ENCODE data around the gene ARFGEF3.
"Not testable (repeated sequence)": the region's sequence is repeated elsewhere in the genome, so short reads cannot be mapped to it uniquely, and the experiment has no call there.

The ARFGEF3 gene

GRCh38 chr6:138175596-138175995, 13.9 kb downstream of the ARFGEF3 start:
- DNase-seq: no peak

- no peak for DNase-seq
Measured at GRCh38 chr6:138176652-138177232, 15.0 kb downstream of the ARFGEF3 start.

- no peak for DNase-seq
Measured at GRCh38 chr6:138182939-138183789, 21.4 kb downstream of the ARFGEF3 start.

- no peak for DNase-seq
Measured at GRCh38 chr6:138183790-138184134, 22.0 kb downstream of the ARFGEF3 start.

GRCh38 chr6:138184230-138184629, 22.5 kb downstream of the ARFGEF3 start:
- DNase-seq: no peak

- DNase-seq: no peak
Measured at GRCh38 chr6:138187156-138187555, 25.4 kb downstream of the ARFGEF3 start.

- no peak for DNase-seq
Measured at GRCh38 chr6:138188278-138188941, 26.7 kb downstream of the ARFGEF3 start.

- DNase-seq: no peak
Measured at GRCh38 chr6:138194287-138194686, 32.5 kb downstream of the ARFGEF3 start.

- DNase-seq: no peak
Measured at GRCh38 chr6:138196122-138196738, 34.5 kb downstream of the ARFGEF3 start.

- DNase-seq: no peak
Measured at GRCh38 chr6:138197570-138197969, 35.8 kb downstream of the ARFGEF3 start.

GRCh38 chr6:138198430-138199091, 36.8 kb downstream of the ARFGEF3 start:
- no peak for DNase-seq

- DNase-seq: no peak
Measured at GRCh38 chr6:138201836-138202235, 40.1 kb downstream of the ARFGEF3 start.

GRCh38 chr6:138203315-138203714, 41.6 kb downstream of the ARFGEF3 start:
- DNase-seq: no peak

GRCh38 chr6:138204303-138204702, 42.6 kb downstream of the ARFGEF3 start:
- no peak for DNase-seq

- DNase-seq: no peak
Measured at GRCh38 chr6:138204792-138205384, 43.1 kb downstream of the ARFGEF3 start.

GRCh38 chr6:138205437-138206094, 43.8 kb downstream of the ARFGEF3 start:
- DNase-seq: no peak

GRCh38 chr6:138206862-138207261, 45.1 kb downstream of the ARFGEF3 start:
- DNase-seq: no peak

GRCh38 chr6:138211048-138211581, 49.4 kb downstream of the ARFGEF3 start:
- no peak for DNase-seq

GRCh38 chr6:138211601-138212000, 49.9 kb downstream of the ARFGEF3 start:
- no peak for DNase-seq

- DNase-seq: not testable (repeated sequence)
Measured at GRCh38 chr6:138212530-138212929, 50.8 kb downstream of the ARFGEF3 start.

GRCh38 chr6:138215093-138215782, 53.5 kb downstream of the ARFGEF3 start:
- no peak for DNase-seq

All from activated T-cell treated with anti-CD3 and anti-CD28 coated beads, Interleukin-2, amount 50 U/mL, for 48 hours (primary cell).